SH-SY5Y (cell line): Measurements from ENCODE around the gene IFIT3.

ENCODE experiments used
- GATA2 ChIP-seq: IDR thresholded peaks from 2 replicates; pipeline ENCODE4 v1.6.1; 2011; ENCODE audit warnings: mild to moderate bottlenecking, low read depth, low read length
- GATA3 ChIP-seq: IDR thresholded peaks from 2 replicates; pipeline ENCODE4 v1.6.1; 2011; ENCODE audit warnings: low read depth, mild to moderate bottlenecking, low read length, moderate library complexity

DNA sequence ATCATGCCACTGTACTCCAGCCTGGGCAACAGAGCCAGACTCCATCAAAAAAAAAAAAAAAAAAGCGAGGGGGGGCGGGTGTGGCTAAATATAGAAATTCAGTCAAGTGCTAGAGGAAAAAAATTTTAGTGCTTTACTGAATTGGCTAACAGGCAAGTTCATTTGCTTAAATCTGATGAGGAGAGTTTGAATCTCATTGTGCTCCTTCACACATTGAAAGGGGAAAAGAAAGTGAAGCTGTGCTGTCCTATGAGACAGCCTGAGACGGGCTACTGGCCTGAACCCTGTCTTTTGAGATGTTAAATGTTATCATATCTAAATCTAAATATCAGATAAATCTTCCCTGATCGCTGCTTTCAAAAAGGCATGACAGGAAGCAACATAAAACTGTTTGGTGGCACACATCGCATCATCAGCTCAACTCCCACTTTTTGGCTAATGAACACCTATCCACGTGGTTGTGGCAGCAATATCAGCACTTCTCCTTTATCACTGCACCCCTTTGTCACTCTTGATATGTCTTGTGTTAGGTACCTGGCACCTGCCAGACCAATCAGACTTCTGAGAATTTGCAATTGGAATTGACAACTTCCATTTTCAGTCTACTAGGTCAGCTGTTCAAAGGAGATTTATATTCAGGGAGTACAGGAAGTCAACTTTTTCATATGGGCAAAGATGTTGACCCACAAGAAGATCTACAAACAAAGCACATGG is 36.1 kb downstream of the IFIT3 start:
- no peak for TF ChIP-seq GATA2
- TF ChIP-seq GATA3 = no peak
